Hair follicle dermal papilla cell (primary cell): ENCODE measurements around the gene MRPL58. TPM values are rescaled to one million over a fixed set of nuclear protein-coding genes. Genes with fewer than 3 reads are reported as not detected.

ENCODE experiments used
- small RNA-seq: library from RNA; depleted of rRNA; stranded (forward); fragments of <200 nt; gene quantifications from one replicate; pipeline ENCODE3, GENCODE V24; 2012
- total RNA-seq: library from RNA; depleted of rRNA; stranded (reverse); fragments of >200 nt; gene quantifications from 2 replicates; pipeline ENCODE4 v1.2.3, GENCODE V29; 2012

Gene MRPL58
- 14.8 and 24.9 TPM in 2 replicates for total RNA-seq

DNA sequence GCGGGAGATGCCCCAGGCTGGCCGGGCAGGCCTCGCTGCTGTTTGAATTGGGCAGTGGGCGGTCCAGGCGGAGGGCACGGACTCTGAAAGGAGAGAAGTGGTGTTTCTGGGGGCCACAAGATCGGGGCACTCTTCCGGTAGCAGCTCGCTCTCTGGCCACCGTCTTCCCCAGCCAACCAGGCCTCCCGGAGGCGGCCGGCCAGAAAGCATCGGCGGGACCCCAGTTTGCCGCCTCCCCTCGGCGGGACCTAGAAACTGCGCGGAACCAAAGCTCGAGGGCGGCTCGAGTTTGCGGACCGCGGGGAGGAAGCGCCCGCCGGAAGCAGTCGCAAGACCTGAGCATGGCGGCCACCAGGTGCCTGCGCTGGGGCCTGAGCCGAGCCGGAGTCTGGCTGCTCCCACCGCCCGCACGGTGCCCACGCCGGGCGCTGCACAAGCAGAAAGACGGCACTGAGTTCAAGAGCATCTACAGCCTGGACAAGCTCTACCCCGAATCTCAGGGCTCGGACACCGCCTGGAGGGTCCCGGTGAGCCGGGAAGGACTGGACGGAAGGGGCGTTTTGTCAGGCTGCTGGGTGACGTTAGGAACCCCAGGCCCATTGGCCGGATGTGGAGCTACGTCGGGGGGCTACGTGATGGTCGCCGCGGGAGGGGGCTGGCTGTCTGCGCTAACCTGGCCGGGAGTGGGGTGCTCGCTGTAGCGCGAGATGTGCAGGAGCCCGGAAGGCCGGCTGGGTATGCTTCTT is at the start of gene MRPL58:
Gene MRPL58, plus strand, starts transcription at position 325 of the 746 bp plus-strand sequence. Its CDS starts 17 bp downstream, at position 342.

DNA sequence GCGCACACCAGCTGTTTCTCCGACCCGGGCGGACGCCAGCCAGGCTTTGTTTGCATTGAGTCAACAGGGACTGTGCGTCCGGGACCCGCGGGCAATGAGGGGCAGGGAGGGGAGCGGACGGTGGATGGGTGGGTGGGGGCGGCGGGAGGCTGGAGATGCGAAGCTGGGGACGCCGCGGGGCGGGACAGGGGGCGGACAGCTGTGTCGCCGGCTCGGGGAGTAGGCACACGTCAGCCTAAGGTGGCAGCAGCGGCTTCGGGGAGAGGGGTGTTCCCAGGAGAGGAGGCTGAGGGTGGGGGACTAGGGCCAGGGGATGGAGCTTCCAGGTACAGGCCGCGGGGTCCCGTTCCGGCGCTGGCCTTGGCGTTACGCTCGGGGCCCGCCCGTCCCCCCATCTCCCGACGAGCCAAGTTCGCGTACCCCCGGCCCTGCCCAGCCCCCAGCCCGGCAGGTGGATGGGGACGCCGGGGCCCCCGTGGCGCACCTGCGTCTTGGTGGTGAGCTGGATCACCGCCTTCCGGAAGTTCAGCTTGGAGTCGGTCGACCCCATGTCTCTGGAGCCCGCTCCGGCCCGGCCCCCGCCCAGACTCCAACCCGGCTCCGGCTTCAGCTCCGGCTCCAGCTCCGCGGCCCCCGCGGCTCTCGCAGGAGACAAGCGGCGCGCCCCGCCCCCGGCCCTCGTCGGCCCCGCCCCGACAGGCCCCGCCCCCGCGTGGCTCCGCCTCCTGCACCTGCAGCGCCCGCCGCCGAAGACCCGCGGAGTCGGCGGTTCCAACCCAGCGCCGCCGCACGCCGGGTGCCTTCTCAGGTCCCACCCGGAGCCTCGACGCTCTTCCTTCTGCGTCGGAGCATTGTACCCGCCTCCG is 40.1 kb upstream of the MRPL58 start, which contains the start of gene HID1:
Gene HID1, minus strand, starts transcription at position 653 of the 866 bp plus-strand sequence. Its CDS starts 103 bp downstream, at position 550.

DNA sequence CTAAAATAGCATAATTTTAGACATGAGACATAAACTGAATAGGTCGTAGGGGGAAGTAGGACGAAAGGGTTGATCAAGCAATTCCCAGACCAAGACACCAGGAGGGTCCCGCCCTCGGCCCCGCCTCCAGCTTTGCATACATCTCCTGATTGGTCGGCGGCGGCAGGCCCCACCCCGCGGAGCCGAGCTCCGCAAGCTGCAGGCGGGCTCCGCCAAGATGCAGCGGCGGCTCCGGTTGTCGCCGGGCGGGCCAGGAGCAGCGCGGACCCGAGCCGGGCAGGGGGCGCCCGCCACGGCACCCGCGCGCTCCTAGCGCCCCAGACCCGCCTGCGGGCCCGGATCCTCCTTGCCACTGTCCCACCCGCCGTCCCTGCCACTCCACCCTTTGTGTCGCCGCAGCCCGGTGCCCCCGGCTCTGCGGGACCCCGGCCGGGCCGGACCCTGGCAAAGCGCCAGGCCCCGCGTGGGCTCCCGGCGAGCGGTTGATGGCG is 25.0 kb upstream of the MRPL58 start, which contains the start of gene CDR2L:
Gene CDR2L, plus strand, starts transcription at position 215 of the 491 bp plus-strand sequence. CDS start 412 bp downstream, outside the sequence.

DNA sequence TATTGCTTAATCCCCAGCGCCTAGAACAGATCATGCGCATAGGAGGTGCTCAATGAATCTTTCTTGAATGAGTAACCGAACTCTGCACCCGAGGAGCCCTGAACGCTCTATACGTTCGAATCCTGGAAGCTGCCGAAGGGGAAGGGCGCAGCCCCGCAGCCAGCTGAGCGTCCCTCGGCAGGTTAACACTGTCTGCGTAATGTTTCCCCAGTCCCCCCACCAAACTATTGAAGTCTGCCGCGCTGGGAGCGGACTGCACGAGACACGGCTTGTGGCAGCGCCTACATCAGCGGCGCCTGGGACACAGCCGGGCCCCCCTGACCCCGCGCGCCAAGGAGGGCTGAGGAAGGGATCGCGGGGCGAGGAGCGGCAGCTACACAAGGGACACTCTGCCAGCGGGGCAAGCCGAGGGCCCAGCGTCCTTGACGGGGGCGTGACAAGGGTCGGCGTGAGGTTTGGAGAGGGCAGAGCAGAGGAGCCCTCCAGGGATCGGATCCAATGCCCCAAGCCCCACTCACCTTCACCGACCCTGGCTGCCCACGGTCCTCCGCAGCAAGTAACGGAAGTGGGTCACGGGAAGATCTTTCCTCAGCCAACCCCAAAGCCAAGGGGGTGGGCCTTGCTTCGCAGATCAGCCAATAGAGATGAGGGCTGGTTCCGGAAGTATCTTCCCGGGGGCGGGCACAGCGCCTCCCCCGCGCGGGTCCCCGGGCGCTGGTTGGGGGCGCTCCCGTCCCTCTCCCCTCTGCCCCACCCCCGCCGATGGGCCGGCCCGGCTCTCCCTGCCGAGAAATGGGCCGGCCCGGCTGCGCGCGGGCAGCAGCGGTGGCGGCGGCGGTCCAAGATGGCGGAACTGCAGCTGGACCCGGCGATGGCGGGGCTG is 34.2 kb downstream of the MRPL58 start, which contains the start of the genes ATP5PD and KCTD2:
Gene ATP5PD, minus strand, starts transcription at position 563 of the 883 bp plus-strand sequence. CDS start 4,319 bp downstream, outside the sequence.
Gene KCTD2, plus strand, starts transcription at position 819 of the 883 bp plus-strand sequence. Its CDS starts 26 bp downstream, at position 845.

Small RNA genes lying within 50 kb of the gene (small RNA-seq; reads per million reads assigned to genes)
- gene AC111186.1 (not detected), gene RN7SL573P (not detected), gene RNU6-362P (not detected)

Other genes starting within 250 kb of the MRPL58 start
- gene NAT9, start 236.3 kb upstream of the MRPL58 start, total RNA-seq = 39.3 and 42.5 TPM in 2 replicates
- 0.12 and 0.16 TPM in 2 replicates for gene GRIN2C, start 152.8 kb upstream of the MRPL58 start, total RNA-seq
- 14.1 and 26.0 TPM in 2 replicates for gene FDXR, start 139.7 kb upstream of the MRPL58 start, total RNA-seq
- gene FADS6, start 119.0 kb upstream of the MRPL58 start, total RNA-seq = not detected in 2 replicates
- not detected in 2 replicates for gene USH1G, start 89.4 kb upstream of the MRPL58 start, total RNA-seq
- gene OTOP2, start 88.4 kb upstream of the MRPL58 start, total RNA-seq = not detected in 2 replicates
- not detected in 2 replicates for gene OTOP3, start 76.8 kb upstream of the MRPL58 start, total RNA-seq
- gene HID1, start 39.9 kb upstream of the MRPL58 start, total RNA-seq = 0.16 and 0.61 TPM in 2 replicates
- 29.3 and 30.5 TPM in 2 replicates for gene CDR2L, start 25.0 kb upstream of the MRPL58 start, total RNA-seq
- gene ATP5PD, start 34.3 kb downstream of the MRPL58 start, total RNA-seq = 175 TPM in 2 replicates
- 24.5 and 25.3 TPM in 2 replicates for gene KCTD2, start 34.6 kb downstream of the MRPL58 start, total RNA-seq
- 28.1 and 33.5 TPM in 2 replicates for gene SLC16A5, start 75.3 kb downstream of the MRPL58 start, total RNA-seq
- 1.8 and 3.2 TPM in 2 replicates for gene ARMC7, start 97.3 kb downstream of the MRPL58 start, total RNA-seq
- 52.0 and 54.2 TPM in 2 replicates for gene NT5C, start 119.1 kb downstream of the MRPL58 start, total RNA-seq
- gene JPT1, start 141.8 kb downstream of the MRPL58 start, total RNA-seq = 67.5 and 75.2 TPM in 2 replicates
- gene SUMO2, start 170.3 kb downstream of the MRPL58 start, total RNA-seq = 62.1 and 72.7 TPM in 2 replicates
- 21.0 and 27.1 TPM in 2 replicates for gene NUP85, start 193.0 kb downstream of the MRPL58 start, total RNA-seq
- gene GGA3, start 248.9 kb downstream of the MRPL58 start, total RNA-seq = 18.2 and 18.7 TPM in 2 replicates
- gene MRPS7, start 249.2 kb downstream of the MRPL58 start, total RNA-seq = 31.6 and 41.5 TPM in 2 replicates